Measurements from ENCODE around the gene TMPRSS2.

The TMPRSS2 gene

GRCh38 chr21:41507521-41508414, at the start of gene TMPRSS2:
Gene TMPRSS2 (minus strand): TSS chr21:41508158. CDS start chr21:41498133, 10,025 bp downstream.
- H3K4me3 ChIP-seq (ENCODE audit: low read length): peak within 1 kb of the TSS; percentile 75
- H3K9ac ChIP-seq (ENCODE audit: low read depth, low read length): peak within 1 kb of the TSS; percentile 56; the same call in 1 of the 2 replicates
- no peak within 1 kb of the TSS for H3K27ac ChIP-seq (ENCODE audit: low read length)
- H3K27me3 ChIP-seq (ENCODE audit: insufficient read depth, low read length): peaks cover 63% of the 10 kb centered on the region
- no peaks in the 10 kb centered on the region for H3K9me3 ChIP-seq (ENCODE audit: insufficient read depth, low read depth, low read length)
- H3K4me1 ChIP-seq (ENCODE audit: insufficient read depth, low read length): no peaks in the 10 kb centered on the region
- H3K36me3 ChIP-seq (ENCODE audit: insufficient read depth, low read depth, low read length): no peaks in the 10 kb centered on the region

GRCh38 chr21:41555057-41555456, 47.1 kb upstream of the TMPRSS2 start:
- no peaks in the 10 kb centered on the region for H3K36me3 ChIP-seq (ENCODE audit: insufficient read depth, low read depth, low read length)
- H3K9me3 ChIP-seq (ENCODE audit: insufficient read depth, low read depth, low read length): no peaks in the 10 kb centered on the region
- no peak overlapping the region for H3K4me3 ChIP-seq (ENCODE audit: low read length)
- H3K4me1 ChIP-seq (ENCODE audit: insufficient read depth, low read length): no peaks in the 10 kb centered on the region
- H3K9ac ChIP-seq (ENCODE audit: low read depth, low read length): no peak overlapping the region
- no peaks in the 10 kb centered on the region for H3K27me3 ChIP-seq (ENCODE audit: insufficient read depth, low read length)
- H3K27ac ChIP-seq (ENCODE audit: low read length): no peak overlapping the region

- H3K9me3 ChIP-seq (ENCODE audit: insufficient read depth, low read depth, low read length): no peaks in the 10 kb centered on the region
- H3K27ac ChIP-seq (ENCODE audit: low read length): no peak overlapping the region
- no peaks in the 10 kb centered on the region for H3K27me3 ChIP-seq (ENCODE audit: insufficient read depth, low read length)
Measured at GRCh38 chr21:41552254-41552653, 44.3 kb upstream of the TMPRSS2 start.

GRCh38 chr21:41548781-41549180, 40.8 kb upstream of the TMPRSS2 start:
- Histone ChIP-seq H3K9me3 (ENCODE audit: insufficient read depth, low read depth, low read length) (no peaks in the 10 kb centered on the region), H3K4me1 (ENCODE audit: insufficient read depth, low read length) (no peaks in the 10 kb centered on the region), H3K27ac (ENCODE audit: low read length) (no peak overlapping the region), H3K9ac (ENCODE audit: low read depth, low read length) (no peak overlapping the region), H3K36me3 (ENCODE audit: insufficient read depth, low read depth, low read length) (no peaks in the 10 kb centered on the region), H3K27me3 (ENCODE audit: insufficient read depth, low read length) (no peaks in the 10 kb centered on the region), H3K4me3 (ENCODE audit: low read length) (no peak overlapping the region)

More at GRCh38 chr21:41552254-41552653, 44.3 kb upstream of the TMPRSS2 start:
- no peak overlapping the region for H3K9ac ChIP-seq (ENCODE audit: low read depth, low read length)
- H3K4me1 ChIP-seq (ENCODE audit: insufficient read depth, low read length): no peaks in the 10 kb centered on the region
- no peaks in the 10 kb centered on the region for H3K36me3 ChIP-seq (ENCODE audit: insufficient read depth, low read depth, low read length)
- no peak overlapping the region for H3K4me3 ChIP-seq (ENCODE audit: low read length)

GRCh38 chr21:41547111-41547510, 39.2 kb upstream of the TMPRSS2 start:
- no peaks in the 10 kb centered on the region for H3K36me3 ChIP-seq (ENCODE audit: insufficient read depth, low read depth, low read length)
- no peak overlapping the region for H3K9ac ChIP-seq (ENCODE audit: low read depth, low read length)
- peaks cover 6% of the 10 kb centered on the region; the same call in 1 of the 2 replicates for H3K4me1 ChIP-seq (ENCODE audit: insufficient read depth, low read length)
- H3K9me3 ChIP-seq (ENCODE audit: insufficient read depth, low read depth, low read length): no peaks in the 10 kb centered on the region
- H3K27ac ChIP-seq (ENCODE audit: low read length): no peak overlapping the region
- no peak overlapping the region for H3K4me3 ChIP-seq (ENCODE audit: low read length)
- H3K27me3 ChIP-seq (ENCODE audit: insufficient read depth, low read length): no peaks in the 10 kb centered on the region

- no peaks in the 10 kb centered on the region for H3K27me3 ChIP-seq (ENCODE audit: insufficient read depth, low read length)
- no peaks in the 10 kb centered on the region for H3K36me3 ChIP-seq (ENCODE audit: insufficient read depth, low read depth, low read length)
- no peak overlapping the region for H3K9ac ChIP-seq (ENCODE audit: low read depth, low read length)
- no peak overlapping the region for H3K27ac ChIP-seq (ENCODE audit: low read length)
- no peaks in the 10 kb centered on the region for H3K9me3 ChIP-seq (ENCODE audit: insufficient read depth, low read depth, low read length)
- H3K4me3 ChIP-seq (ENCODE audit: low read length): no peak overlapping the region
- H3K4me1 ChIP-seq (ENCODE audit: insufficient read depth, low read length): peaks cover 7% of the 10 kb centered on the region; the same call in 1 of the 2 replicates
Measured at GRCh38 chr21:41545500-41546359, 37.8 kb upstream of the TMPRSS2 start.

GRCh38 chr21:41542727-41543126, 34.8 kb upstream of the TMPRSS2 start:
- no peak overlapping the region for H3K4me3 ChIP-seq (ENCODE audit: low read length)
- H3K9ac ChIP-seq (ENCODE audit: low read depth, low read length): no peak overlapping the region
- no peaks in the 10 kb centered on the region for H3K36me3 ChIP-seq (ENCODE audit: insufficient read depth, low read depth, low read length)
- no peak overlapping the region for H3K27ac ChIP-seq (ENCODE audit: low read length)
- H3K27me3 ChIP-seq (ENCODE audit: insufficient read depth, low read length): no peaks in the 10 kb centered on the region
- H3K9me3 ChIP-seq (ENCODE audit: insufficient read depth, low read depth, low read length): no peaks in the 10 kb centered on the region
- H3K4me1 ChIP-seq (ENCODE audit: insufficient read depth, low read length): peaks cover 7% of the 10 kb centered on the region; the same call in 1 of the 2 replicates

- no peak overlapping the region for H3K4me3 ChIP-seq (ENCODE audit: low read length)
- no peak overlapping the region for H3K9ac ChIP-seq (ENCODE audit: low read depth, low read length)
- H3K9me3 ChIP-seq (ENCODE audit: insufficient read depth, low read depth, low read length): no peaks in the 10 kb centered on the region
- H3K4me1 ChIP-seq (ENCODE audit: insufficient read depth, low read length): peaks cover 3% of the 10 kb centered on the region; the same call in 1 of the 2 replicates
- no peak overlapping the region for H3K27ac ChIP-seq (ENCODE audit: low read length)
- H3K36me3 ChIP-seq (ENCODE audit: insufficient read depth, low read depth, low read length): no peaks in the 10 kb centered on the region
- no peaks in the 10 kb centered on the region for H3K27me3 ChIP-seq (ENCODE audit: insufficient read depth, low read length)
Measured at GRCh38 chr21:41537356-41537755, 29.4 kb upstream of the TMPRSS2 start.

GRCh38 chr21:41536827-41537103, 28.8 kb upstream of the TMPRSS2 start:
- H3K27me3 ChIP-seq (ENCODE audit: insufficient read depth, low read length): no peaks in the 10 kb centered on the region

GRCh38 chr21:41536076-41536826, 28.3 kb upstream of the TMPRSS2 start:
- Histone ChIP-seq H3K9me3 (ENCODE audit: insufficient read depth, low read depth, low read length) (no peaks in the 10 kb centered on the region), H3K27ac (ENCODE audit: low read length) (no peak overlapping the region), H3K4me3 (ENCODE audit: low read length) (no peak overlapping the region), H3K36me3 (ENCODE audit: insufficient read depth, low read depth, low read length) (no peaks in the 10 kb centered on the region), H3K9ac (ENCODE audit: low read depth, low read length) (no peak overlapping the region), H3K27me3 (ENCODE audit: insufficient read depth, low read length) (no peaks in the 10 kb centered on the region), H3K4me1 (ENCODE audit: insufficient read depth, low read length) (no peaks in the 10 kb centered on the region; the same call in 1 of the 2 replicates)

More at GRCh38 chr21:41536827-41537103, 28.8 kb upstream of the TMPRSS2 start:
- Histone ChIP-seq H3K27ac (ENCODE audit: low read length) (no peak overlapping the region), H3K9me3 (ENCODE audit: insufficient read depth, low read depth, low read length) (no peaks in the 10 kb centered on the region), H3K4me3 (ENCODE audit: low read length) (no peak overlapping the region), H3K36me3 (ENCODE audit: insufficient read depth, low read depth, low read length) (no peaks in the 10 kb centered on the region), H3K9ac (ENCODE audit: low read depth, low read length) (no peak overlapping the region), H3K4me1 (ENCODE audit: insufficient read depth, low read length) (no peaks in the 10 kb centered on the region; the same call in 1 of the 2 replicates)

- Histone ChIP-seq H3K27me3 (ENCODE audit: insufficient read depth, low read length) (no peaks in the 10 kb centered on the region), H3K4me1 (ENCODE audit: insufficient read depth, low read length) (no peaks in the 10 kb centered on the region), H3K4me3 (ENCODE audit: low read length) (no peak overlapping the region), H3K9me3 (ENCODE audit: insufficient read depth, low read depth, low read length) (no peaks in the 10 kb centered on the region), H3K9ac (ENCODE audit: low read depth, low read length) (no peak overlapping the region), H3K36me3 (ENCODE audit: insufficient read depth, low read depth, low read length) (no peaks in the 10 kb centered on the region), H3K27ac (ENCODE audit: low read length) (no peak overlapping the region)
Measured at GRCh38 chr21:41530366-41530765, 22.4 kb upstream of the TMPRSS2 start.
